ENCODE results near the gene ERGIC1.

Gene ERGIC1

DNA sequence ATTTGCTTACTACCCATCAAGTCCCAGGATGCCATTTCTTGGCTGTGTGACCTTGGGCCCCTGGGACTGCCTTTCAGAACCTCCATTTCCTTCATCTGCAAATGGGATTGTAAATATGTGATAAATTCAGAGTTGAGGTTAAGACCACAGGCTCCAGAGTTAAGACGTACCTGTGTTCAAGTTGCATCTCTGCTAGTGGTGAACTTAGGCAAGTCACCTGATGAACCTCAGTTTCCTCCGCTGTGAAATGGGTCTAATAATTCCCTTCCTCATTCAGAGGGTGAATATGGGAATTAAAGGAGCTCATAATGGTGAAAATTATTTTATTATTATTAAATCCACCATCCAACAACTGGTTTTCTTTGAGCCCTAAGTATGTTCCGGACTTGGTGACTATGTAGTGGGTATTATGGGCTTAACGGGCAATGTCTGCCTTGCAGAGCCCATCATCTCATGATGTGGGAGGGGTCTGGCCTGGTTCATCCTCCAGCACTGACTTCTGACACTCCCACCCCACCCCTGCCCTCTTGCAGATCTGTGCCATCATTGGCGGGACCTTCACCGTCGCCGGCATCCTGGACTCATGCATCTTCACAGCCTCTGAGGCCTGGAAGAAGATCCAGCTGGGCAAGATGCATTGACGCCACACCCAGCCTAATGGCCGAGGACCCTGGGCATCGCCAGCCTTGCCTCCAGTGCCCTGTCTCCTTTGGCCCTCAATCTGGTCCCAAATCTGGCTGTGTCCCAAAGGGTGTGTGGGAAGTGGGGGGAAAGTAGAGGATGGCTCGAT lies 116.3 kb downstream of the ERGIC1 start:
- DNase-seq (ENCODE audit: low read depth): no peak
- TF ChIP-seq, protein P1, sequence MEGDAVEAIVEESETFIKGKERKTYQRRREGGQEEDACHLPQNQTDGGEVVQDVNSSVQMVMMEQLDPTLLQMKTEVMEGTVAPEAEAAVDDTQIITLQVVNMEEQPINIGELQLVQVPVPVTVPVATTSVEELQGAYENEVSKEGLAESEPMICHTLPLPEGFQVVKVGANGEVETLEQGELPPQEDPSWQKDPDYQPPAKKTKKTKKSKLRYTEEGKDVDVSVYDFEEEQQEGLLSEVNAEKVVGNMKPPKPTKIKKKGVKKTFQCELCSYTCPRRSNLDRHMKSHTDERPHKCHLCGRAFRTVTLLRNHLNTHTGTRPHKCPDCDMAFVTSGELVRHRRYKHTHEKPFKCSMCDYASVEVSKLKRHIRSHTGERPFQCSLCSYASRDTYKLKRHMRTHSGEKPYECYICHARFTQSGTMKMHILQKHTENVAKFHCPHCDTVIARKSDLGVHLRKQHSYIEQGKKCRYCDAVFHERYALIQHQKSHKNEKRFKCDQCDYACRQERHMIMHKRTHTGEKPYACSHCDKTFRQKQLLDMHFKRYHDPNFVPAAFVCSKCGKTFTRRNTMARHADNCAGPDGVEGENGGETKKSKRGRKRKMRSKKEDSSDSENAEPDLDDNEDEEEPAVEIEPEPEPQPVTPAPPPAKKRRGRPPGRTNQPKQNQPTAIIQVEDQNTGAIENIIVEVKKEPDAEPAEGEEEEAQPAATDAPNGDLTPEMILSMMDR (conservative IDR thresholded peaks at IDR 0.05; ENCODE audit: control insufficient read depth, insufficient read depth, low read depth, low read length): no peak
- no peak overlapping the region for H3K4me3 ChIP-seq (ENCODE audit: control insufficient read depth, low read depth, low read length)

DNA sequence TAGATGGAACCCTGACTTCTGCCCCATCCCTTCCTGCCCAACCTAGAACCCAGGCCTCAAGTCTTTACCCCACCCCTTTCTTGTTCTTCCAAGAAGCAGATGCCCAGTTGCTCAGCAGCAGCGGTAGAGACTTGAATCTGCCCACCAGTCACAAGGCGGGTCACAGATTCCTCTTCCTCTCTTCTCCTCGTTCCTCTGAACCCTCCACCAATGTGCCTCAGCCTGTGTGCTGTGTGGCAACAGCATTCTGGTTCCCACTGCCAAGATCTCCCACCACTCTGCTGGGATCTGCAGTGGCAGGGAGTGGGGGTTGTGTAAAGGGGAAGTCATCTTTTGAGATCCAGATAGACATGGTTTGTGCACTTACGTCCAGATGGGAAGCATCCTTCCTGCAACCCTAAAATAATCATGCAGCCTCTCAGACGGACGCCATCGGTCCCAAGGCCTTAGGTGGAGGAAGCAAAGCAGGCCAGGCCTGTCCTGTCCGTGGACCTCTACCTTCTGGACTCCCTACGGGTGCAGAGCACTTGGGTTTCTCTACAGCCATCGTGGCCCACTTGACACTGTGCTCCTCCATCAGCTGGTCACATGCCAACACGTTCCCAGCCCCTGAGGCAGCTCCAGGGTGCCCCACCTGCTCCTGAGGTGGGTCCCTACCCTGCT lies 117.5 kb downstream of the ERGIC1 start:
- TF ChIP-seq, protein P1 (conservative IDR thresholded peaks at IDR 0.05; ENCODE audit: control insufficient read depth, insufficient read depth, low read depth, low read length): no peak
- no peak for DNase-seq (ENCODE audit: low read depth)
- no peak overlapping the region for H3K4me3 ChIP-seq (ENCODE audit: control insufficient read depth, low read depth, low read length)

DNA sequence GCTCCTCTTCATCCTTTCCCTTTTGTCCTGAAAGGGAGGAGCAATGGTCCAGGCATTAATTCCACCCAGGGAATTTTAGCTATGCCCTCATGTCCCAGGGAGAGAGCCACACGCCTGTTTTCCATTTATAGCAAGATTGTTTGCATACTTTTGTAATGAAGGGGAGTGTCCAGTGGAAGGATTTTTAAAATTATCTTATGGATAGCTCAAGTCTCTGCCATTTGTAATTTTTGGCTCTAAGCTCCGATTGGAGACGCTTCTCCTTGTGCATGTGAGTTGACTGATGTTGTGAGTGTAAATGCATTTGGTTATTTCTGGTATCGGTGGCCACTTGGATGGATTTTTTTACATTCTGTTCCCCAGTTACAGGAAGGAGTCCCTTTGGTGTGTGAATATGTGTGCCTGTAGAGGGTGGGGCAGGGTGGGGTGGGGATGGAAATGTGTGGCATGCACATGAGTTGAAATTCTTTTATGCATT lies 118.0 kb downstream of the ERGIC1 start:
- TF ChIP-seq, protein P1 (conservative IDR thresholded peaks at IDR 0.05; ENCODE audit: control insufficient read depth, insufficient read depth, low read depth, low read length): no peak
- no peak for DNase-seq (ENCODE audit: low read depth)

DNA sequence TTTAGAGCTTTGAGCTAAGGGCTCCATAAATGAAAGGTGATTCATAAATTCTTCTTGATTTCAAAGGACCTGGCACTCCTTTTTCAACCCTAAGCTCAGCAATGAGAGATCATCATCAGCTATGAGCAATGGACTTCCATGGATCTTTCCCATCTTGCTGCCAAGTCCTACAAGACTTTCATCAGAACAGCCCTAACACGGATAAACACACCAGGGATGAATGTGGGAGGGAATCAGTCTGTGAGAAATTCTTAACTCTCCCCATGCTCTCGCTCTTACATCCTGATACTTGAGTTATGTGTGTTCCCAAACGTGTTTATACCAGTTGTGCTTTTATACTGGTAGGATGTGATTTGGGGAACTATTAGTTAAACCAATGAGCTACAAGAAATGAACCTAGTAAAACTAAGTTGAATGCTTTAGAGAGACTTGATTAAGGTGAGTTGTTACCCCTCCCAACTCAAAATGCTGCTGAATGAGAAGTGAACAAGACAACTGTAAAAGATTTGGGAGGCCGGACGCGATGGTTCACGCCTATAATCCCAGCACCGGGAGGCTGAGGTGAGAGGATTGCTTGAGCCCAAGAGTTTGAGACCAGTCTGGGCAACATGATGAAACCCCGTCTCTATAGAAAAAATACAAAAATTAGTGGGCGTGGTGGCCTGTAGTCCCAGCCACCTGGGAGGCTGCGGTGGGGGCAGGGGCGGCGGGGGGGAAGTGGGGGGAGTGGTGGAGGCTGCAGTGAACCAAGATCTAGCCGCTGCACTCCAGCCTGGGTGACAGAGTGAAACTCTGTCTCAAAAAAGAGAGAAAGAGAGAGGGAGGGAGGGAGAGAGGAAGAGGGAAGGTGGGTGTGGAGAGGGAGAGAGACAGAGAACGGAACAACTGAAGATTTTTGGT lies 120.0 kb downstream of the ERGIC1 start:
- TF ChIP-seq, protein P1 (conservative IDR thresholded peaks at IDR 0.05; ENCODE audit: control insufficient read depth, insufficient read depth, low read depth, low read length): no peak
- H3K4me3 ChIP-seq (ENCODE audit: control insufficient read depth, low read depth, low read length): no peak overlapping the region
- DNase-seq (ENCODE audit: low read depth): peak; percentile 95

More for the DNA sequence above, 118.0 kb downstream of the ERGIC1 start:
- no peak overlapping the region for H3K4me3 ChIP-seq (ENCODE audit: control insufficient read depth, low read depth, low read length)

DNA sequence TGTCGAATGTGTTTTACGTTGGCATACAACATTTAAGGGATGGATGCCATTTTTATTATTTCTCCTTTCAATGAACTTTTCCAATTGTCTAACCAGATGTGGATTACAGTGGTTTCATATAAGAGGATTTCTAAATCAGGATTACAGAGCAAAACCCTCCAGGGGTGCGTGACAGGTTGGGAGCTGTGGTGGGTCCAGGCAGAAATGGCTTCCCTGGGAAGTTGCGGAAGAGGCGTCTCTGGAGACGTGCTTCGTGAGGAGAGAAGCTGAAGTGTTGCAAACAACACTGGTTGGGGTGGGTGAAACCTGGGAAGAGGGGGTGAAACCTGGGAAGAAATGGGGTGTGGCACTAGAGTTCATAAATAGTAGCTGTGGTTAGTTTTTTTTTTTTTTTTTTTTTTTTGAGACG lies 120.7 kb downstream of the ERGIC1 start:
- no peak for DNase-seq (ENCODE audit: low read depth)
- no peak overlapping the region for H3K4me3 ChIP-seq (ENCODE audit: control insufficient read depth, low read depth, low read length)
- TF ChIP-seq, protein P1 (conservative IDR thresholded peaks at IDR 0.05; ENCODE audit: control insufficient read depth, insufficient read depth, low read depth, low read length): no peak

DNA sequence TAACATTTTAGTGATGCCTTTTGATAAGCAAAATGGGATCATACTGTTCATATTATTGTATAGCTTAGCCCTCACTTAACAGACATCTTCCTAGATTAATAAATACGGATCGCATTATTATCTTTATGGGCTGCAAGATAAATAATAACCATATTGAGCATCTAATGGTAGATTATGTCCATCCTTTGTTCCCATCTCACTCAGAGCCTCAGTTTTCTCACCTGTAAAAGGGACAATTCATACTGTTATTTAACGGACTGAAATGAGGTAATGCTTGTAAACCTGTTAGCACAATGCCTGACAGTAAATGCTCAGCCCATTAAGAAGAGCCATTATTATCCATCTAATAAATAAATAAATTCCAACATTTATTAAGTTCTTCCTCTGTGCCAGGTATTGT lies 122.2 kb downstream of the ERGIC1 start:
- H3K4me3 ChIP-seq (ENCODE audit: control insufficient read depth, low read depth, low read length): no peak overlapping the region
- TF ChIP-seq, protein P1 (conservative IDR thresholded peaks at IDR 0.05; ENCODE audit: control insufficient read depth, insufficient read depth, low read depth, low read length): no peak
- DNase-seq (ENCODE audit: low read depth): no peak
